K562 (cell line): Measurements from ENCODE around the gene GEMIN7. TPM values are rescaled to one million over a fixed set of nuclear protein-coding genes. Genes with fewer than 3 reads are reported as not detected.
A peak's percentile ranks its signal among the peaks of the same experiment; 100 is the strongest.

ENCODE experiments used
- ADNP ChIP-seq: fragments of 200-800 bp; sonication (Bioruptor generic); IDR thresholded peaks from 2 replicates; pipeline ENCODE4 v1.6.1; 2016; ENCODE audit warnings: missing genetic modification characterization, missing compliant biosample characterization
- CHD4 ChIP-seq: fragments of 200-600 bp; sonication (generic); IDR thresholded peaks from 3 replicates; pipeline ENCODE4 v1.6.1; 2012; ENCODE audit warnings: low read depth, mild to moderate bottlenecking, mixed read lengths, low read length, inconsistent platforms; ENCODE audit not compliant: insufficient read depth, insufficient replicate concordance, poor library complexity, severe bottlenecking
- GATAD2B ChIP-seq: fragments of 450-650 bp; IDR thresholded peaks from 2 replicates; pipeline ENCODE4 v1.6.1; 2017; ENCODE audit warnings: mild to moderate bottlenecking, borderline replicate concordance
- NFRKB ChIP-seq: fragments of 450-650 bp; IDR thresholded peaks from 2 replicates; pipeline ENCODE4 v1.6.1; 2016; ENCODE audit warnings: low read depth
- PHF20 ChIP-seq: fragments of 450-650 bp; IDR thresholded peaks from 2 replicates; pipeline ENCODE4 v1.6.1; 2018; ENCODE audit not compliant: partially characterized antibody
- RCOR1 ChIP-seq, 2 experiments: IDR thresholded peaks; 2 replicates each; pipeline ENCODE4 v1.6.1; 2012; ENCODE audit warnings: low read depth in 2 of 2, low read length in 2 of 2, borderline replicate concordance in 1 of 2, improper control_type of control experiment in 1 of 2
- TAF7 ChIP-seq: fragments of 450-650 bp; IDR thresholded peaks from 2 replicates; pipeline ENCODE4 v1.6.1; 2016; ENCODE audit warnings: missing genetic modification characterization, missing compliant biosample characterization
- ZFX ChIP-seq: sonication (generic); formaldehyde crosslinking; IDR thresholded peaks from 2 replicates; pipeline ENCODE4 v1.8.0; 2022; ENCODE audit warnings: mild to moderate bottlenecking, missing genetic modification reagents, moderate library complexity
- ZNF23 ChIP-seq: fragments of 250-450 bp; sonication (Bioruptor Pico); IDR thresholded peaks from 2 replicates; pipeline ENCODE4 v1.4.0; 2020; ENCODE audit warnings: mild to moderate bottlenecking
- ZNF584 ChIP-seq: fragments of 200-800 bp; sonication (Bioruptor generic); IDR thresholded peaks from 2 replicates; pipeline ENCODE4 v1.6.1; 2016; ENCODE audit warnings: low read depth, mild to moderate bottlenecking, missing genetic modification characterization, missing compliant biosample characterization
- polyA plus RNA-seq, 8 experiments: library from polyadenylated mRNA; depleted of rRNA in 4 of 8; stranded (reverse) in 5 of 8; unstranded in 3 of 8; fragments of >200 nt; fragmentation: Nextera tagmentation in 2 of 8; fragmentation: Illumina TruSeq in 1 of 8; extraction: Ambion mirVana in 2 of 8; extraction: Trizol in 1 of 8; gene quantifications; 2 replicates each; pipeline versions ENCODE4 v1.2.1 to v1.2.3, GENCODE V29; 2011 to 2014; ENCODE audit warnings: inconsistent platforms in 1 of 8, missing spikeins in 1 of 8
- total RNA-seq, 7 experiments: library from RNA; depleted of rRNA in 6 of 7; stranded (reverse); fragments of >200 nt in 6 of 7; fragmentation: Illumina TruSeq in 2 of 7; extraction: Trizol in 2 of 7; gene quantifications; 2 replicates each; pipeline versions ENCODE4 v1.2.1 to v1.2.3, GENCODE V29; 2011 to 2021; ENCODE audit warnings: low replicate concordance in 1 of 7

GEMIN7 gene
- total and polyA plus RNA-seq, 9 of the 15 experiments (the other 6 are each of a cell fraction or from before 2014, with no cell fraction given) = 23.1 to 124 (median 54.9) TPM

DNA sequence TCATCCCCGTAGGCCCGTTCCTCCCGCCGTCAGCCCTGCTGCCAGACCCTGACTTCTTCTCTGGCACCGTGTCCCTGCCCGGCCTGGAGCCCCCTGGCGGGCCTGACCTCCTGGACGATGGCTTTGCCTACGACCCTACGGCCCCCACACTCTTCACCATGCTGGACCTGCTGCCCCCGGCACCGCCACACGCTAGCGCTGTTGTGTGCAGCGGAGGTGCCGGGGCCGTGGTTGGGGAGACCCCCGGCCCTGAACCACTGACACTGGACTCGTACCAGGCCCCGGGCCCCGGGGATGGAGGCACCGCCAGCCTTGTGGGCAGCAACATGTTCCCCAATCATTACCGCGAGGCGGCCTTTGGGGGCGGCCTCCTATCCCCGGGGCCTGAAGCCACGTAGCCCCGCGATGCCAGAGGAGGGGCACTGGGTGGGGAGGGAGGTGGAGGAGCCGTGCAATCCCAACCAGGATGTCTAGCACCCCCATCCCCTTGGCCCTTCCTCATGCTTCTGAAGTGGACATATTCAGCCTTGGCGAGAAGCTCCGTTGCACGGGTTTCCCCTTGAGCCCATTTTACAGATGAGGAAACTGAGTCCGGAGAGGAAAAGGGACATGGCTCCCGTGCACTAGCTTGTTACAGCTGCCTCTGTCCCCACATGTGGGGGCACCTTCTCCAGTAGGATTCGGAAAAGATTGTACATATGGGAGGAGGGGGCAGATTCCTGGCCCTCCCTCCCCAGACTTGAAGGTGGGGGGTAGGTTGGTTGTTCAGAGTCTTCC lies 41.5 kb upstream of the GEMIN7 start (continued):
- TF ChIP-seq CHD4 (peak; percentile 91), NFRKB (no peak), ZNF23 (no peak), ZNF584 (CRISPR knock-in tag) (no peak), PHF20 (peak; percentile 44), ZFX (peak; percentile 25; the same call in 1 of the 2 replicates), RCOR1 (IDR thresholded peaks at IDR 0.05; ENCODE audit: borderline replicate concordance in 1 of 2, low read depth in 2 of 2, low read length in 2 of 2) (peak; percentile 59 to 89; a peak in 3 of 4 replicates), ADNP (tag) (peak; percentile 95), TAF7 (no peak), GATAD2B (no peak)
